Fibroblast of lung (primary cell): ENCODE measurements around the gene KBTBD7. TPM values are rescaled to one million over a fixed set of nuclear protein-coding genes. Genes with fewer than 3 reads are reported as not detected.

Experiments used
- DNase-seq, 2 donors: peaks; one replicate each; pipeline versions ENCODE4 v3.0.0 to v3.0.0-alpha.2; 2010; ENCODE audit warnings: low read depth in 2 of 2
- H2AFZ ChIP-seq: 2 replicates; pipeline ENCODE4 v1.5.1; 2012; ENCODE audit warnings: low read length, control low read depth, inconsistent platforms
- H3K27ac ChIP-seq: 2 replicates; pipeline ENCODE4 v1.5.1; 2011; ENCODE audit warnings: low read length, control low read depth; ENCODE audit not compliant: insufficient read depth
- H3K27me3 ChIP-seq: 2 replicates; pipeline ENCODE4 v1.5.1; 2011; ENCODE audit warnings: mild to moderate bottlenecking, low read length; ENCODE audit not compliant: control insufficient read depth, insufficient read depth
- H3K36me3 ChIP-seq: 2 replicates; pipeline ENCODE4 v1.5.1; 2011; ENCODE audit warnings: low read length; ENCODE audit not compliant: control insufficient read depth, insufficient read depth
- H3K4me1 ChIP-seq: 2 replicates; pipeline ENCODE4 v1.5.1; 2011; ENCODE audit warnings: low read length; ENCODE audit not compliant: control insufficient read depth, insufficient read depth; ENCODE audit errors: extremely low read depth
- H3K4me2 ChIP-seq: 2 replicates; pipeline ENCODE4 v1.5.1; 2011; ENCODE audit warnings: low read length, control low read depth; ENCODE audit not compliant: insufficient read depth; ENCODE audit errors: extremely low read depth
- H3K4me3 ChIP-seq, 4 experiments: fragments of 200-600 bp in 1 of 4; sonication (generic) in 1 of 4; replicated peaks in 1 of 4; 2 replicates each; pipeline ENCODE4 v1.5.1; 2011 to 2016; ENCODE audit warnings: low read length in 4 of 4, low read depth in 3 of 4, mild to moderate bottlenecking in 3 of 4, control low read depth in 2 of 4, inconsistent platforms in 1 of 4, mixed read lengths in 1 of 4; ENCODE audit not compliant: insufficient read depth in 1 of 4; ENCODE audit errors: control extremely low read depth in 1 of 4
- H3K79me2 ChIP-seq: 2 replicates; pipeline ENCODE4 v1.5.1; 2012; ENCODE audit warnings: mild to moderate bottlenecking, low read length, inconsistent platforms; ENCODE audit not compliant: control insufficient read depth, insufficient read depth
- H3K9ac ChIP-seq: 2 replicates; pipeline ENCODE4 v1.5.1; 2011; ENCODE audit warnings: mild to moderate bottlenecking, low read length, control low read depth; ENCODE audit not compliant: insufficient read depth
- H3K9me3 ChIP-seq: 2 replicates; pipeline ENCODE4 v1.5.1; 2012; ENCODE audit warnings: low read depth, low read length; ENCODE audit not compliant: control insufficient read depth, insufficient read depth
- H4K20me1 ChIP-seq: 2 replicates; pipeline ENCODE4 v1.5.1; 2011; ENCODE audit warnings: low read length; ENCODE audit not compliant: control insufficient read depth, insufficient read depth; ENCODE audit errors: extremely low read depth
- CTCF ChIP-seq, 2 donors: IDR thresholded peaks in 1 of 2; conservative IDR thresholded peaks in 1 of 2; 1 replicate in 1 of 2; 2 replicates in 1 of 2; pipeline ENCODE4 v1.5.1; 2011 to 2012; ENCODE audit warnings: low read length in 2 of 2, control low read depth in 1 of 2, inconsistent platforms in 1 of 2, low read depth in 1 of 2, mild to moderate bottlenecking in 1 of 2
- EZH2 ChIP-seq: IDR thresholded peaks from 2 replicates; pipeline ENCODE4 v1.5.1; 2012; ENCODE audit warnings: low read length, control low read depth, mild to moderate bottlenecking; ENCODE audit errors: missing control alignments
- polyA plus RNA-seq, 2 donors: library from polyadenylated mRNA; depleted of rRNA in 1 of 2; stranded (reverse) in 1 of 2; unstranded in 1 of 2; fragments of >200 nt; gene quantifications; 2 replicates each; pipeline ENCODE4 v1.2.1, GENCODE V29; 2011 to 2012; ENCODE audit warnings: missing spikeins in 1 of 2
- total RNA-seq: library from RNA; depleted of rRNA; stranded (reverse); fragments of >200 nt; gene quantifications from 2 replicates; pipeline ENCODE4 v1.2.1, GENCODE V29; 2014

KBTBD7 gene
- total and polyA plus RNA-seq, 2 donors (not counting 1 experiment from before 2014, with no cell fraction given) = 3.5 to 5.9 TPM

GRCh38 chr13:41213316-41213715 lies 18.9 kb upstream of the KBTBD7 start:
- Histone ChIP-seq H3K79me2 (no peaks in the 10 kb centered on the region), H3K4me1 (peaks cover 7% of the 10 kb centered on the region), H3K4me3 (no peak overlapping the region), H3K9me3 (no peaks in the 10 kb centered on the region), H2AFZ (no peak overlapping the region), H3K9ac (no peak overlapping the region), H3K36me3 (no peaks in the 10 kb centered on the region), H4K20me1 (no peaks in the 10 kb centered on the region), H3K4me2 (no peak overlapping the region), H3K27me3 (no peaks in the 10 kb centered on the region), H3K27ac (no peak overlapping the region)
- no peak for DNase-seq
- TF ChIP-seq CTCF (conservative IDR thresholded peaks at IDR 0.05 in 1 of 2, IDR thresholded peaks at IDR 0.05 in 1 of 2; ENCODE audit: low read depth in 1 of 2, low read length in 2 of 2) (no peak), EZH2 (no peak)

- Histone ChIP-seq H2AFZ (no peak overlapping the region), H3K4me1 (peaks cover 7% of the 10 kb centered on the region), H3K36me3 (no peaks in the 10 kb centered on the region), H3K4me2 (no peak overlapping the region), H4K20me1 (no peaks in the 10 kb centered on the region), H3K9me3 (no peaks in the 10 kb centered on the region), H3K4me3 (no peak overlapping the region), H3K79me2 (no peaks in the 10 kb centered on the region), H3K27ac (no peak overlapping the region), H3K9ac (no peak overlapping the region), H3K27me3 (no peaks in the 10 kb centered on the region)
- TF ChIP-seq EZH2 (no peak), CTCF (conservative IDR thresholded peaks at IDR 0.05 in 1 of 2, IDR thresholded peaks at IDR 0.05 in 1 of 2; ENCODE audit: low read depth in 1 of 2, low read length in 2 of 2) (no peak)
- DNase-seq = no peak
Observed at GRCh38 chr13:41212881-41213280, 18.5 kb upstream of the KBTBD7 start.

- Histone ChIP-seq H3K36me3 (no peaks in the 10 kb centered on the region), H3K79me2 (no peaks in the 10 kb centered on the region), H3K9ac (no peak overlapping the region), H3K27me3 (no peaks in the 10 kb centered on the region), H3K4me2 (no peak overlapping the region), H3K4me1 (no peaks in the 10 kb centered on the region), H3K9me3 (no peaks in the 10 kb centered on the region), H2AFZ (no peak overlapping the region), H3K4me3 (no peak overlapping the region), H3K27ac (no peak overlapping the region), H4K20me1 (no peaks in the 10 kb centered on the region)
- no peak for DNase-seq
- TF ChIP-seq CTCF (conservative IDR thresholded peaks at IDR 0.05 in 1 of 2, IDR thresholded peaks at IDR 0.05 in 1 of 2; ENCODE audit: low read depth in 1 of 2, low read length in 2 of 2) (no peak), EZH2 (no peak)
Observed at GRCh38 chr13:41211062-41211461, 16.7 kb upstream of the KBTBD7 start.
